ENCODE data around the gene NOTO.

DNA sequence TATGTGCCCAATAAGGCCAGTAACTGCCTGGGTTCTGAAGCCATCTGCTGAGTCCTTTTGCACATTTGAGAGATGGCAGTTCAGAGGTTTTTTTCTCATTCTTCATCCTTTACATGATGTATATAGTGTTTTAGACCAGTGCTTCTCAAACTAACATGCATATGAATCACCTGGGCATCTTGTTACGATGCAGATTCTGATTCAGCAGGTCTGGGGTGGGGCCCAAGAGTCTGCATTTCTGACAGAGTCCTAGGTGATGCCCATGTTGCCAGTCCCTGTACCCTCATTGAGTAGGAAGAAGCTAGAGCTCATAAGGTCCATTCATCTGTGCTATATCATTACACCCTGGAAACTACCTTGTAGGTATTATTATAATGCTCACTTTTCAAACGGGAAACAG lies 15.5 kb downstream of the NOTO start:
- TF ChIP-seq, protein P1, sequence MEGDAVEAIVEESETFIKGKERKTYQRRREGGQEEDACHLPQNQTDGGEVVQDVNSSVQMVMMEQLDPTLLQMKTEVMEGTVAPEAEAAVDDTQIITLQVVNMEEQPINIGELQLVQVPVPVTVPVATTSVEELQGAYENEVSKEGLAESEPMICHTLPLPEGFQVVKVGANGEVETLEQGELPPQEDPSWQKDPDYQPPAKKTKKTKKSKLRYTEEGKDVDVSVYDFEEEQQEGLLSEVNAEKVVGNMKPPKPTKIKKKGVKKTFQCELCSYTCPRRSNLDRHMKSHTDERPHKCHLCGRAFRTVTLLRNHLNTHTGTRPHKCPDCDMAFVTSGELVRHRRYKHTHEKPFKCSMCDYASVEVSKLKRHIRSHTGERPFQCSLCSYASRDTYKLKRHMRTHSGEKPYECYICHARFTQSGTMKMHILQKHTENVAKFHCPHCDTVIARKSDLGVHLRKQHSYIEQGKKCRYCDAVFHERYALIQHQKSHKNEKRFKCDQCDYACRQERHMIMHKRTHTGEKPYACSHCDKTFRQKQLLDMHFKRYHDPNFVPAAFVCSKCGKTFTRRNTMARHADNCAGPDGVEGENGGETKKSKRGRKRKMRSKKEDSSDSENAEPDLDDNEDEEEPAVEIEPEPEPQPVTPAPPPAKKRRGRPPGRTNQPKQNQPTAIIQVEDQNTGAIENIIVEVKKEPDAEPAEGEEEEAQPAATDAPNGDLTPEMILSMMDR (conservative IDR thresholded peaks at IDR 0.05 in 1 of 2, IDR thresholded peaks at IDR 0.05 in 1 of 2; ENCODE audit: low read depth in 1 of 2, low read length in 2 of 2), result no peak
- TF ChIP-seq EZH2 (IDR thresholded peaks at IDR 0.05; ENCODE audit: low read length, missing control alignments), result no peak

All from fibroblast of lung (primary cell).